Inflammatory macrophage (primary cell): Measurements from ENCODE around the gene CDHR3.
A peak's percentile ranks its signal among the peaks of the same experiment; 100 is the strongest.

Experiments used
- DNase-seq, 2 donors: peaks; one replicate each; pipeline ENCODE4 v3.0.0-alpha.2; 2020 to 2022

CDHR3 gene

GRCh38 chr7:106029941-106030340 lies 66.9 kb downstream of the CDHR3 start:
- DNase-seq = no peak

GRCh38 chr7:106031300-106032035 lies 68.4 kb downstream of the CDHR3 start:
- DNase-seq = no peak

- no peak for DNase-seq
Observed at GRCh38 chr7:106032295-106032694, 69.2 kb downstream of the CDHR3 start.

- DNase-seq = no peak
Observed at GRCh38 chr7:106033735-106034134, 70.7 kb downstream of the CDHR3 start.

- no peak for DNase-seq
Observed at GRCh38 chr7:106034383-106034782, 71.3 kb downstream of the CDHR3 start.

GRCh38 chr7:106035568-106035967 lies 72.5 kb downstream of the CDHR3 start:
- DNase-seq = no peak

GRCh38 chr7:106036004-106036403 lies 72.9 kb downstream of the CDHR3 start:
- no peak for DNase-seq

- no peak for DNase-seq
Observed at GRCh38 chr7:106037489-106038176, 74.6 kb downstream of the CDHR3 start.

- DNase-seq = no peak
Observed at GRCh38 chr7:106038289-106038688, 75.2 kb downstream of the CDHR3 start.

GRCh38 chr7:106038916-106039315 lies 75.9 kb downstream of the CDHR3 start:
- DNase-seq = no peak

GRCh38 chr7:106039486-106040060 lies 76.5 kb downstream of the CDHR3 start:
- no peak for DNase-seq

GRCh38 chr7:106041140-106041717 lies 78.2 kb downstream of the CDHR3 start:
- DNase-seq = peak; percentile 28 to 60

- no peak for DNase-seq
Observed at GRCh38 chr7:106042196-106042611, 79.1 kb downstream of the CDHR3 start.

- no peak for DNase-seq
Observed at GRCh38 chr7:106045139-106045538, 82.1 kb downstream of the CDHR3 start.

- no peak for DNase-seq
Observed at GRCh38 chr7:106045586-106045985, 82.5 kb downstream of the CDHR3 start.

- no peak for DNase-seq
Observed at GRCh38 chr7:106047184-106047583, 84.1 kb downstream of the CDHR3 start.

GRCh38 chr7:106047818-106048705 lies 85.0 kb downstream of the CDHR3 start:
- no peak for DNase-seq

GRCh38 chr7:106048706-106049020 lies 85.6 kb downstream of the CDHR3 start:
- DNase-seq = no peak

- DNase-seq = no peak
Observed at GRCh38 chr7:106049139-106049752, 86.2 kb downstream of the CDHR3 start.

GRCh38 chr7:106050002-106050745 lies 87.1 kb downstream of the CDHR3 start:
- DNase-seq = peak; percentile 18 to 28

GRCh38 chr7:106050746-106051117 lies 87.7 kb downstream of the CDHR3 start:
- no peak for DNase-seq

GRCh38 chr7:106052681-106053080 lies 89.6 kb downstream of the CDHR3 start:
- DNase-seq = no peak
